Omental fat pad (tissue), 4 donors: ENCODE results near the gene TMPRSS11E. TPM values are rescaled to one million over a fixed set of nuclear protein-coding genes. Genes with fewer than 3 reads are reported as not detected.

Experiments
- ATAC-seq: fragments of 150-250 bp; one replicate; pipeline ENCODE4 v1.9.1; 2016; ENCODE audit warnings: mild to moderate bottlenecking, moderate library complexity; ENCODE audit not compliant: low FRiP score
- DNase-seq: peaks from one replicate; pipeline ENCODE4 v3.0.0-alpha.2; 2019; ENCODE audit warnings: low spot score
- total RNA-seq, 4 donors: library from RNA; depleted of rRNA; stranded (reverse); fragments of >200 nt; gene quantifications; one replicate each; pipeline ENCODE4 v1.1.0, GENCODE V29; 2016
- TF ChIP-seq, protein P1 (sequence below), 3 donors: fragments of 450-650 bp; IDR thresholded peaks; one replicate each; pipeline ENCODE4 v1.5.1; 2016 to 2017; ENCODE audit warnings: antibody characterized with exemption in 3 of 3, mild to moderate bottlenecking in 3 of 3, moderate library complexity in 2 of 3

TMPRSS11E gene
- total RNA-seq, 4 donors from 2014 or later, result not detected

DNA sequence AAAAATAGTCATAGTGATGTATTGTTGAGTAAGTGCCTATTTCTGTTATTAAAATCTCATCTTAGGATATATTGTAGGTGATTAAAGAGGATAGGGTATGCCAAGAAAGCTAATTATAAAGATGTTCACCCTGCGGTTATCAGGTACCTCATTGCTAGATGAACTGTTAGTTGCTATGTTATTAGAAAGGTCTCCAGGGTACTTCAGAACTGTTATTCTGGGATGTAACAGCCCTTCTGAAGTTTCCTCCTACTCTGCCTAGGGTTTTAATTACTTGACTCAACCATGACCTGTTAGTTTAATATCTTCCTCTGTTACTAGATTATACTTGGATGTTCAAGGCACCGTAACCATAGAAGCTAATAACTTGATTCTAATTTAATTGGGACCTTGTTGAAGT, 15.4 kb downstream of the TMPRSS11E start:
- DNase-seq (no peak), ATAC-seq (no peak)
- TF ChIP-seq, protein P1, sequence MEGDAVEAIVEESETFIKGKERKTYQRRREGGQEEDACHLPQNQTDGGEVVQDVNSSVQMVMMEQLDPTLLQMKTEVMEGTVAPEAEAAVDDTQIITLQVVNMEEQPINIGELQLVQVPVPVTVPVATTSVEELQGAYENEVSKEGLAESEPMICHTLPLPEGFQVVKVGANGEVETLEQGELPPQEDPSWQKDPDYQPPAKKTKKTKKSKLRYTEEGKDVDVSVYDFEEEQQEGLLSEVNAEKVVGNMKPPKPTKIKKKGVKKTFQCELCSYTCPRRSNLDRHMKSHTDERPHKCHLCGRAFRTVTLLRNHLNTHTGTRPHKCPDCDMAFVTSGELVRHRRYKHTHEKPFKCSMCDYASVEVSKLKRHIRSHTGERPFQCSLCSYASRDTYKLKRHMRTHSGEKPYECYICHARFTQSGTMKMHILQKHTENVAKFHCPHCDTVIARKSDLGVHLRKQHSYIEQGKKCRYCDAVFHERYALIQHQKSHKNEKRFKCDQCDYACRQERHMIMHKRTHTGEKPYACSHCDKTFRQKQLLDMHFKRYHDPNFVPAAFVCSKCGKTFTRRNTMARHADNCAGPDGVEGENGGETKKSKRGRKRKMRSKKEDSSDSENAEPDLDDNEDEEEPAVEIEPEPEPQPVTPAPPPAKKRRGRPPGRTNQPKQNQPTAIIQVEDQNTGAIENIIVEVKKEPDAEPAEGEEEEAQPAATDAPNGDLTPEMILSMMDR (IDR thresholded peaks at IDR 0.05), result no peak

DNA sequence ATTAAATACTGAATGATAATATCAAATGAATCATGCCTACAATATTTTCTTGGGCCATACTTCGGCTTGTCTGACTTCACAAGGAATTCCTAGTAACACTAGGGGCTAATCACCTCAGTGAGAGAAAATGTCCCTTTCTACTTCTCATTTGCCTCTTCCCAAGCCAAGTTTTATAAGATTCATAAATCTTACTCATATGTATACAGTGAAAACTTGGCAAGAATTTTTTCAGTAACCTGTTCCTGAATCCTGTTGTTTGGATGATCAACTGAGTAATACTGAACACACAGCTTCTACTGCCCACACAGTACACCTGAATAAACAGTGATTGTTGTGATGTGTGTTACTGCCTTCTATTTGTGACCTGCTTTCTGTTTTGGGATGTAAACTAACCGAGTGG, 16.5 kb downstream of the TMPRSS11E start:
- ATAC-seq (no peak), DNase-seq (no peak)
- TF ChIP-seq, protein P1 (IDR thresholded peaks at IDR 0.05), result no peak

DNA sequence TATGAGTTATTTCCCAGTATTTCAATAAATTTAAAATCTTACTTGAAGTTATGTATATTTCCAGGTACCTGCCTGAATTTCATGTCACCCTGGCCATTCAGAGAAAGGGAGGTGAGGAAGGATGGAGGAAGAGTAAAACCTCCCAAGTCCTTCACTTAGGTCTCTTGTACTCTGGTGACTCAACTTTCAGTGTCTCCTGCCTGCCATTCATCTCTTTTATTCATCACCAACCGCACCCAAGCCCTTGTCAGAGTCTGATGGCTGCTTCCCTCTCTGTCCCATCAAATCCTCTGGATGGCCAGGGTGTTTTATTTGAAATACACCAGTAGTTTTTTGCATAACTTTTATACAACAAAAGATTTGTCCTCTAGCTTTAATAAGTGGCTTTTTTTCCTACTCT, 17.8 kb downstream of the TMPRSS11E start:
- TF ChIP-seq, protein P1 (IDR thresholded peaks at IDR 0.05), result no peak
- no peak for ATAC-seq

DNA sequence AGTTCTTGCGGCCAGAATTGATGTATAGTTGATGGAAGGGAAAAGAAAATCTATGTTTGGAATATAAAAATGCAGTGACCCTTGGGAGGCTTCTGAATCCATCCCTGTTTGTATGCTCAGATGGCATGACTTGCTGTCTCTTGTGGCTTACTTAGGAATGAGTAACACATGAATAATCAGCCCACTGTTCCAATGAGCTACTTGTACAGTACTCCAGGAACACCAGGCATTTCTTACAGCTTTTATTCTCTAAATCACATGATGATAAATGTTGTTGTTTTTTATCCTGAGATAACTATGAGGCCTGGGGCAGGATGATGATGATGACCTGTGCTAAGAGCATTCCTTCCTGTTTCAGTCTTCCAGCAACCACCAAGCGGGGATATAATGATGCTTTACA, 18.9 kb downstream of the TMPRSS11E start:
- TF ChIP-seq, protein P1 (IDR thresholded peaks at IDR 0.05), result no peak
- ATAC-seq (no peak), DNase-seq (no peak)

More for the DNA sequence above, 17.8 kb downstream of the TMPRSS11E start:
- DNase-seq, result no peak

DNA sequence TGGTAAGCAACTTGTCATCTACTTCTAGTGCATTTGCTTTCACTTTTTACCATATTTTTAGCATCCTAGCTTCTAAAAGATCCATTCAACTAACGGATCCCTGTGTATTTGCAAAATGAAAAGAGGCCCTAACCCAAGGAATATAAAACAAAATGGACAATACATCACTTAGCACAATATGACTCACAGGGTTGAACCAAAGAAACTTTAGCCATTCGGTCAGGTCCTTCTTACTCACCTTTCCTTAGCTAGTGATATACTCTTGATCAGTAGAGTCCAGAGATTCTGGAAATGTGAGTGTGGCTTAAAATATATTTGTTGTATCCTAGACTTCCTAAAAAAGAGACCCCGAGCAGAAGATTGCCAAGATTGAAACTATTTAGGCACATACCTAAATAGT, 19.5 kb downstream of the TMPRSS11E start:
- DNase-seq (no peak), ATAC-seq (no peak)
- TF ChIP-seq, protein P1 (IDR thresholded peaks at IDR 0.05), result no peak

DNA sequence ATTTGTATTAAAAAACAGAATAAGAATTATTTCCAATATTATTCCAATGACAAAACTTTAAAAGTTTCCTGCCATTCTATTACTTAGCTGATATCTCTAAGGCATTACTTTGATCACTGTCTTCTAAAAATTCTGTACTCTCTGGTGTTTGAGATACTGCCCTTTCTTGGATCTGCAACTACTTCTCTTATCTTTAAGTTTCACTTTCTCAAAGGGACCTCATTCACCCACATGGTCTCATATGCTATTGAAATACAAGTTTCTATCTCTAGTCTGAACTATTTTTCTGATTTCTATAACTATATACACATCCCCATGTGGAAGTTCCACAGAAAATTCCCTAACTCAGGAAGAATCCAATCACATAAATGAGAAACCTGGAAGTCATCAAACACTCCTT, 22.2 kb downstream of the TMPRSS11E start:
- ATAC-seq (no peak), DNase-seq (no peak)
- TF ChIP-seq, protein P1 (IDR thresholded peaks at IDR 0.05), result no peak

DNA sequence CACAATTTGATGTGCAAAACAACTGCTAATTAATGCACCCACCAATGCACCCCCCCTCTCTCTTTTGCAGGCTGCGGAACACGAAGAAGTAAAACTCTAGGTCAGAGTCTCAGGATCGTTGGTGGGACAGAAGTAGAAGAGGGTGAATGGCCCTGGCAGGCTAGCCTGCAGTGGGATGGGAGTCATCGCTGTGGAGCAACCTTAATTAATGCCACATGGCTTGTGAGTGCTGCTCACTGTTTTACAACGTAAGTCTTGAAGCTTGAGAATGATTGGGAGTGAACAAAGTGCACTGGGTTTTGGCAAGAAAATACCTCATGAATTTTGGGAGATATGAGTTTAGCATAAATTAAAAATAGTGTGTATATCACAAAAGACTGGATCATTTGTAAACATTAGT, 28.9 kb downstream of the TMPRSS11E start:
- ATAC-seq, result no peak
- no peak for DNase-seq
- TF ChIP-seq, protein P1 (IDR thresholded peaks at IDR 0.05), result no peak
